Parathyroid adenoma (tissue), 2 donors: Measurements from ENCODE around the gene WFIKKN1.

Experiments
- H2AFZ ChIP-seq: fragments of 300-600 bp; sonication (generic); one replicate; pipeline ENCODE4 v1.7.0; 2017; ENCODE audit warnings: antibody characterized with exemption, mild to moderate bottlenecking
- H3K27ac ChIP-seq: fragments of 300-600 bp; sonication (generic); one replicate; pipeline ENCODE4 v1.7.0; 2017
- H3K27me3 ChIP-seq: fragments of 300-600 bp; sonication (generic); one replicate; pipeline ENCODE4 v1.7.0; 2017; ENCODE audit warnings: low read length; ENCODE audit not compliant: control insufficient read depth, insufficient read depth
- H3K36me3 ChIP-seq: fragments of 300-600 bp; sonication (generic); one replicate; pipeline ENCODE4 v1.7.0; 2017; ENCODE audit warnings: low read length; ENCODE audit not compliant: control insufficient read depth, insufficient read depth
- H3K4me1 ChIP-seq: fragments of 300-600 bp; sonication (generic); one replicate; pipeline ENCODE4 v1.7.0; 2017; ENCODE audit warnings: control low read depth
- H3K4me2 ChIP-seq: fragments of 300-600 bp; sonication (generic); one replicate; pipeline ENCODE4 v1.7.0; 2017; ENCODE audit warnings: low read length
- H3K4me3 ChIP-seq: fragments of 300-600 bp; sonication (generic); one replicate; pipeline ENCODE4 v1.7.0; 2017; ENCODE audit warnings: low read depth, low read length
- H3K79me2 ChIP-seq: fragments of 300-600 bp; sonication (generic); one replicate; pipeline ENCODE4 v1.7.0; 2017; ENCODE audit warnings: control low read depth
- H3K9ac ChIP-seq: fragments of 300-600 bp; sonication (generic); one replicate; pipeline ENCODE4 v1.7.0; 2017; ENCODE audit warnings: mild to moderate bottlenecking
- H3K9me3 ChIP-seq: fragments of 300-600 bp; sonication (generic); one replicate; pipeline ENCODE4 v1.7.0; 2017; ENCODE audit warnings: low read length; ENCODE audit not compliant: control insufficient read depth
- TF ChIP-seq, protein P1 (sequence below): fragments of 300-600 bp; sonication (generic); IDR thresholded peaks from one replicate; pipeline ENCODE4 v1.7.0; 2017; ENCODE audit warnings: antibody characterized with exemption, mild to moderate bottlenecking
- donor health status: primary hyperparathyroidism.

WFIKKN1 gene

DNA sequence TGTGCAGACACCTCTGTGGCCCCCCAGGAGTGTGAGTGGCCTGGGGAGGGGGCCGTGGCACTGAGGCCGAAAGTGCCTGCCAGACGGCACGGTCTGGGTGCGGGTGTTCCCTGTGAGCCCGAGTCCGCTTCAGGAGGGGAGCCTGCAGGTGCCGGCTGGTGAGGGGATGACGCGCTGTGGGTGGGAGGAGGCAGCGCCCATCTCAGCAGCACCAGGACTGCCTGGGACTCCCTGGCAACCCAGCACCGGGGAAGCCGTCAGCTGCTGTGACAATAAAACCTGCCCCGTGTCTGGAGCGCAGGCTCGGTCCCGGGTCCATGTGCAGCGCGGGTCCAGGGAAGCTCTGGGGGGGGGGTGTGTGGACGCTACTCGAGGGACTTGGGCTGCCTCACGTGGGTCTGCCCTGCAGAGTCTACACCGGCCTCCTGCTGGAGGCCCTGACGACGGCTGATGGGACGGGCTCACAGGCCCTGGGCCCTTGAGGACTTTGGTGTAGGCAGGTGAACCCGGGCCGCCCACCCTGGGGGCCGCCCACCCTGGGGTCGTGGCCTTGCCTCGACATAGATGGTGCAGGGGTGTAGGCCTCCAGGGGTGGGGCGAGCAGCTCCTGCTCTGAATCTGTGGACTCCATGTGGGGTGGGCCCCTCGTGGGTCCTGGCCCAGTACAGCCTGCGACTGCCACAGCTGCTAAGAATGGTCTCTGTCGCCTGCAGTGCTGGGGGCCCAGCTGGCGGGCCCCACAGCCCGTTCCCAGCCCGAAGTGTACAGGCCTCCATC lies 46.8 kb upstream of the WFIKKN1 start:
- Histone ChIP-seq H3K36me3 (no peaks in the 10 kb centered on the region), H2AFZ (no peak overlapping the region), H3K27me3 (no peaks in the 10 kb centered on the region), H3K27ac (no peak overlapping the region), H3K4me3 (no peak overlapping the region), H3K9me3 (no peaks in the 10 kb centered on the region), H3K4me1 (peaks cover 18% of the 10 kb centered on the region), H3K9ac (no peak overlapping the region), H3K79me2 (no peaks in the 10 kb centered on the region), H3K4me2 (no peak overlapping the region)
- TF ChIP-seq, protein P1, sequence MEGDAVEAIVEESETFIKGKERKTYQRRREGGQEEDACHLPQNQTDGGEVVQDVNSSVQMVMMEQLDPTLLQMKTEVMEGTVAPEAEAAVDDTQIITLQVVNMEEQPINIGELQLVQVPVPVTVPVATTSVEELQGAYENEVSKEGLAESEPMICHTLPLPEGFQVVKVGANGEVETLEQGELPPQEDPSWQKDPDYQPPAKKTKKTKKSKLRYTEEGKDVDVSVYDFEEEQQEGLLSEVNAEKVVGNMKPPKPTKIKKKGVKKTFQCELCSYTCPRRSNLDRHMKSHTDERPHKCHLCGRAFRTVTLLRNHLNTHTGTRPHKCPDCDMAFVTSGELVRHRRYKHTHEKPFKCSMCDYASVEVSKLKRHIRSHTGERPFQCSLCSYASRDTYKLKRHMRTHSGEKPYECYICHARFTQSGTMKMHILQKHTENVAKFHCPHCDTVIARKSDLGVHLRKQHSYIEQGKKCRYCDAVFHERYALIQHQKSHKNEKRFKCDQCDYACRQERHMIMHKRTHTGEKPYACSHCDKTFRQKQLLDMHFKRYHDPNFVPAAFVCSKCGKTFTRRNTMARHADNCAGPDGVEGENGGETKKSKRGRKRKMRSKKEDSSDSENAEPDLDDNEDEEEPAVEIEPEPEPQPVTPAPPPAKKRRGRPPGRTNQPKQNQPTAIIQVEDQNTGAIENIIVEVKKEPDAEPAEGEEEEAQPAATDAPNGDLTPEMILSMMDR, result no peak

- Histone ChIP-seq H3K36me3 (no peaks in the 10 kb centered on the region), H3K27me3 (no peaks in the 10 kb centered on the region), H2AFZ (no peak overlapping the region), H3K27ac (no peak overlapping the region), H3K9ac (no peak overlapping the region), H3K9me3 (no peaks in the 10 kb centered on the region), H3K4me2 (no peak overlapping the region), H3K4me1 (peaks cover 18% of the 10 kb centered on the region), H3K79me2 (peaks cover 2% of the 10 kb centered on the region), H3K4me3 (no peak overlapping the region)
- TF ChIP-seq, protein P1, result peak; percentile 47
Measured at GRCh38 chr16:585351-585750, 45.4 kb upstream of the WFIKKN1 start.

GRCh38 chr16:586047-586644 lies 44.6 kb upstream of the WFIKKN1 start:
- no peak overlapping the region for H3K4me3 ChIP-seq
- peaks cover 4% of the 10 kb centered on the region for H3K79me2 ChIP-seq
- H3K4me2 ChIP-seq, result no peak overlapping the region
- no peak overlapping the region for H3K27ac ChIP-seq
- TF ChIP-seq, protein P1, result no peak
- no peaks in the 10 kb centered on the region for H3K27me3 ChIP-seq
- peaks cover 22% of the 10 kb centered on the region for H3K4me1 ChIP-seq
- no peak overlapping the region for H3K9ac ChIP-seq
- H2AFZ ChIP-seq, result no peak overlapping the region
- no peaks in the 10 kb centered on the region for H3K36me3 ChIP-seq
- no peaks in the 10 kb centered on the region for H3K9me3 ChIP-seq

- Histone ChIP-seq H3K27ac (no peak overlapping the region), H3K27me3 (no peaks in the 10 kb centered on the region), H3K79me2 (peaks cover 4% of the 10 kb centered on the region), H3K9me3 (no peaks in the 10 kb centered on the region), H3K36me3 (no peaks in the 10 kb centered on the region), H3K4me3 (no peak overlapping the region), H3K4me2 (no peak overlapping the region), H2AFZ (no peak overlapping the region), H3K9ac (no peak overlapping the region), H3K4me1 (peaks cover 22% of the 10 kb centered on the region)
- TF ChIP-seq, protein P1, result no peak
Measured at GRCh38 chr16:586645-587590, 43.9 kb upstream of the WFIKKN1 start.
